K562 (cell line): ENCODE measurements around the gene RPL3. TPM values are rescaled to one million over a fixed set of nuclear protein-coding genes. Genes with fewer than 3 reads are reported as not detected.
A peak's percentile ranks its signal among the peaks of the same experiment; 100 is the strongest.

Experiments used
- BRD9 ChIP-seq: fragments of 450-650 bp; IDR thresholded peaks from 2 replicates; pipeline ENCODE4 v1.6.1; 2018; ENCODE audit warnings: low read depth; ENCODE audit not compliant: partially characterized antibody
- CXXC5 ChIP-seq: fragments of 250-450 bp; sonication (Bioruptor Pico); IDR thresholded peaks from 2 replicates; pipeline ENCODE4 v1.8.0; 2022; ENCODE audit warnings: inconsistent platforms, mild to moderate bottlenecking, moderate library complexity
- FOXJ3 ChIP-seq: sonication (generic); formaldehyde crosslinking; IDR thresholded peaks from 2 replicates; pipeline ENCODE4 v1.4.0; 2020; ENCODE audit warnings: mild to moderate bottlenecking, missing genetic modification reagents
- IFI16 ChIP-seq: fragments of 250-450 bp; sonication (Bioruptor Pico); IDR thresholded peaks from 2 replicates; pipeline ENCODE4 v2.1.2; 2022; ENCODE audit warnings: mild to moderate bottlenecking, inconsistent platforms
- KAT7 ChIP-seq: sonication (generic); formaldehyde crosslinking; IDR thresholded peaks from 2 replicates; pipeline ENCODE4 v1.8.0; 2022; ENCODE audit warnings: missing genetic modification reagents, mild to moderate bottlenecking, borderline replicate concordance
- MCM7 ChIP-seq, 2 experiments: fragments of 450-650 bp; IDR thresholded peaks; 2 replicates each; pipeline ENCODE4 v1.6.1; 2016 to 2018
- POLR2B ChIP-seq: fragments of 450-650 bp; IDR thresholded peaks from 2 replicates; pipeline ENCODE4 v1.6.1; 2018; ENCODE audit warnings: low read depth; ENCODE audit not compliant: partially characterized antibody
- RB1 ChIP-seq: fragments of 450-650 bp; IDR thresholded peaks from 2 replicates; pipeline ENCODE4 v1.6.1; 2017; ENCODE audit warnings: low read depth, mild to moderate bottlenecking
- RBBP5 ChIP-seq: fragments of 200-600 bp; sonication (generic); IDR thresholded peaks from 2 replicates; pipeline ENCODE4 v1.6.1; 2012; ENCODE audit warnings: borderline replicate concordance, mild to moderate bottlenecking, low read length, control low read depth, inconsistent platforms; ENCODE audit not compliant: insufficient read depth, poor library complexity, severe bottlenecking
- RBM15 ChIP-seq: fragments of 200-400 bp; formaldehyde crosslinking; IDR thresholded peaks from 2 replicates; pipeline ENCODE4 v1.6.1; 2018; ENCODE audit warnings: mild to moderate bottlenecking, low read length, moderate library complexity; ENCODE audit not compliant: insufficient read depth
- SOX6 ChIP-seq: fragments of 450-650 bp; IDR thresholded peaks from 2 replicates; pipeline ENCODE4 v1.6.1; 2014; ENCODE audit warnings: mild to moderate bottlenecking
- TFAM ChIP-seq: fragments of 250-450 bp; sonication (Bioruptor Pico); conservative IDR thresholded peaks from 2 replicates; pipeline ENCODE4 v1.5.0; 2021; ENCODE audit warnings: mild to moderate bottlenecking, moderate library complexity
- ZBTB17 ChIP-seq: fragments of 450-650 bp; formaldehyde crosslinking; IDR thresholded peaks from 2 replicates; pipeline ENCODE4 v1.4.0; 2020; ENCODE audit warnings: mild to moderate bottlenecking
- ZFP30 ChIP-seq: fragments of 250-450 bp; sonication (Bioruptor Pico); IDR thresholded peaks from 2 replicates; pipeline ENCODE4 v1.8.0; 2022; ENCODE audit warnings: moderate library complexity, mild to moderate bottlenecking, inconsistent platforms, borderline replicate concordance
- ZFX ChIP-seq: sonication (generic); formaldehyde crosslinking; IDR thresholded peaks from 2 replicates; pipeline ENCODE4 v1.8.0; 2022; ENCODE audit warnings: mild to moderate bottlenecking, missing genetic modification reagents, moderate library complexity
- ZNF695 ChIP-seq: fragments of 450-650 bp; formaldehyde crosslinking; IDR thresholded peaks from 2 replicates; pipeline ENCODE4 v1.4.0; 2020; ENCODE audit warnings: mild to moderate bottlenecking, moderate library complexity
- polyA plus RNA-seq, 8 experiments: library from polyadenylated mRNA; depleted of rRNA in 4 of 8; stranded (reverse) in 5 of 8; unstranded in 3 of 8; fragments of >200 nt; fragmentation: Nextera tagmentation in 2 of 8; fragmentation: Illumina TruSeq in 1 of 8; extraction: Ambion mirVana in 2 of 8; extraction: Trizol in 1 of 8; gene quantifications; 2 replicates each; pipeline versions ENCODE4 v1.2.1 to v1.2.3, GENCODE V29; 2011 to 2014; ENCODE audit warnings: inconsistent platforms in 1 of 8, missing spikeins in 1 of 8
- total RNA-seq, 7 experiments: library from RNA; depleted of rRNA in 6 of 7; stranded (reverse); fragments of >200 nt in 6 of 7; fragmentation: Illumina TruSeq in 2 of 7; extraction: Trizol in 2 of 7; gene quantifications; 2 replicates each; pipeline versions ENCODE4 v1.2.1 to v1.2.3, GENCODE V29; 2011 to 2021; ENCODE audit warnings: low replicate concordance in 1 of 7
- TF ChIP-seq, protein P1 (sequence below): fragments of 250-450 bp; sonication (Bioruptor Pico); IDR thresholded peaks from 2 replicates; pipeline ENCODE4 v1.5.0; 2020; ENCODE audit warnings: mild to moderate bottlenecking, borderline replicate concordance
- TF ChIP-seq, protein P2 (sequence below), 2 experiments: fragments of 450-650 bp; formaldehyde crosslinking in 1 of 2; IDR thresholded peaks; 2 replicates each; pipeline versions ENCODE4 v1.4.0 to v1.6.1; 2014 to 2020; ENCODE audit warnings: mild to moderate bottlenecking in 2 of 2, borderline replicate concordance in 1 of 2, low read depth in 1 of 2

Gene RPL3
- total and polyA plus RNA-seq, 9 of the 15 experiments (the other 6 are each of a cell fraction or from before 2014, with no cell fraction given): 1,624 to 4,066 (median 2,565) TPM

DNA sequence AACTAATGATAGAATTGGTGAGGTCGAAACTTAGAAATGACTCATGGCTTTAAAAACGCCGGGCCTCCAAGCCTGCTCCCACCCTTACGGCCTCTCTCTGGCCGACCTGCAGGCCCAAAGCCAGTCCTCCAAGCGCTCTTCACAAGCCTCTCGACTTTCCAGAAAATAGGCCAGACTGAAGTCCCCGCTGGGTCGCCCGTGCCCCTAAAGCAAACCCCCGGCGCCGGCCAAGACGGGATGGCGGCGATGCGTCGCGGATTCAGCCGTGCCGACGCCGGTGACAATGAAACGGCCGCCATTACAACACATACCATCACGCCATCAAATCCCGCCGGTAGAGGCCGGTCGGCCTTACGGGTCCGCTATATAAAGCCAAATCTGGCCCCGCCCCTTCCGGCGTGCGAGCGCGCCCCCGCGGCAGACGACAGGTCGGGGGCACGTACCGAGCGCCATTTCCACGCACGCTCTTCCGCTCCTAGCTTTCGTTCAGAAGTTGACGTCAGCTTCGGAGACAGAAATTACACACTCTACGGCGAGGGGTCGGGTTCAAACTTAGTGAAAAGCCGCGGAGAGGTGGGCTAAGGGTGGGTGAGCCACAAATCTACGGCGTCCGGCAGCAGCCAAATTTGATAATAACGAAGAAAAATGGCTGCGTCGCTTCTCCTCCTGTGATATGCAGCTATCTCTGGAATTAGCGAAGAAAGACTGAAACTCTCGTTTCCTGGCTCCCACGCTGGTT, at the start of gene RPL3 (continued):
- TF ChIP-seq FOXJ3 (no peak), SOX6 (0 out of 2 replicates have a peak, but pooled peaks have one; percentile 11), KAT7 (CRISPR knock-in tag) (peak; percentile 69; the same call in 1 of the 2 replicates), CXXC5 (CRISPR knock-in tag) (peak; percentile 90), BRD9 (peak; percentile 81), TFAM (CRISPR knock-in tag) (no peak), RBM15 (0 out of 2 replicates have a peak, but pooled peaks have one; percentile 83), IFI16 (no peak), POLR2B (peak; percentile 99), RBBP5 (peak; percentile 93), ZNF695 (CRISPR knock-in tag) (no peak), RB1 (peak; percentile 47; the same call in 1 of the 2 replicates), ZFX (CRISPR knock-in tag) (peak; percentile 99), MCM7 (IDR thresholded peaks at IDR 0.05) (0 out of 4 replicates have a peak, but pooled peaks of 1 of the 2 experiments have one; percentile 35), ZBTB17 (0 out of 2 replicates have a peak, but pooled peaks have one; percentile 17), ZFP30 (CRISPR knock-in tag) (no peak)
- TF ChIP-seq, protein P1, sequence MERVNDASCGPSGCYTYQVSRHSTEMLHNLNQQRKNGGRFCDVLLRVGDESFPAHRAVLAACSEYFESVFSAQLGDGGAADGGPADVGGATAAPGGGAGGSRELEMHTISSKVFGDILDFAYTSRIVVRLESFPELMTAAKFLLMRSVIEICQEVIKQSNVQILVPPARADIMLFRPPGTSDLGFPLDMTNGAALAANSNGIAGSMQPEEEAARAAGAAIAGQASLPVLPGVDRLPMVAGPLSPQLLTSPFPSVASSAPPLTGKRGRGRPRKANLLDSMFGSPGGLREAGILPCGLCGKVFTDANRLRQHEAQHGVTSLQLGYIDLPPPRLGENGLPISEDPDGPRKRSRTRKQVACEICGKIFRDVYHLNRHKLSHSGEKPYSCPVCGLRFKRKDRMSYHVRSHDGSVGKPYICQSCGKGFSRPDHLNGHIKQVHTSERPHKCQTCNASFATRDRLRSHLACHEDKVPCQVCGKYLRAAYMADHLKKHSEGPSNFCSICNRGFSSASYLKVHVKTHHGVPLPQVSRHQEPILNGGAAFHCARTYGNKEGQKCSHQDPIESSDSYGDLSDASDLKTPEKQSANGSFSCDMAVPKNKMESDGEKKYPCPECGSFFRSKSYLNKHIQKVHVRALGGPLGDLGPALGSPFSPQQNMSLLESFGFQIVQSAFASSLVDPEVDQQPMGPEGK (CRISPR knock-in tag): no peak
- TF ChIP-seq, protein P2, sequence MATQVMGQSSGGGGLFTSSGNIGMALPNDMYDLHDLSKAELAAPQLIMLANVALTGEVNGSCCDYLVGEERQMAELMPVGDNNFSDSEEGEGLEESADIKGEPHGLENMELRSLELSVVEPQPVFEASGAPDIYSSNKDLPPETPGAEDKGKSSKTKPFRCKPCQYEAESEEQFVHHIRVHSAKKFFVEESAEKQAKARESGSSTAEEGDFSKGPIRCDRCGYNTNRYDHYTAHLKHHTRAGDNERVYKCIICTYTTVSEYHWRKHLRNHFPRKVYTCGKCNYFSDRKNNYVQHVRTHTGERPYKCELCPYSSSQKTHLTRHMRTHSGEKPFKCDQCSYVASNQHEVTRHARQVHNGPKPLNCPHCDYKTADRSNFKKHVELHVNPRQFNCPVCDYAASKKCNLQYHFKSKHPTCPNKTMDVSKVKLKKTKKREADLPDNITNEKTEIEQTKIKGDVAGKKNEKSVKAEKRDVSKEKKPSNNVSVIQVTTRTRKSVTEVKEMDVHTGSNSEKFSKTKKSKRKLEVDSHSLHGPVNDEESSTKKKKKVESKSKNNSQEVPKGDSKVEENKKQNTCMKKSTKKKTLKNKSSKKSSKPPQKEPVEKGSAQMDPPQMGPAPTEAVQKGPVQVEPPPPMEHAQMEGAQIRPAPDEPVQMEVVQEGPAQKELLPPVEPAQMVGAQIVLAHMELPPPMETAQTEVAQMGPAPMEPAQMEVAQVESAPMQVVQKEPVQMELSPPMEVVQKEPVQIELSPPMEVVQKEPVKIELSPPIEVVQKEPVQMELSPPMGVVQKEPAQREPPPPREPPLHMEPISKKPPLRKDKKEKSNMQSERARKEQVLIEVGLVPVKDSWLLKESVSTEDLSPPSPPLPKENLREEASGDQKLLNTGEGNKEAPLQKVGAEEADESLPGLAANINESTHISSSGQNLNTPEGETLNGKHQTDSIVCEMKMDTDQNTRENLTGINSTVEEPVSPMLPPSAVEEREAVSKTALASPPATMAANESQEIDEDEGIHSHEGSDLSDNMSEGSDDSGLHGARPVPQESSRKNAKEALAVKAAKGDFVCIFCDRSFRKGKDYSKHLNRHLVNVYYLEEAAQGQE (IDR thresholded peaks at IDR 0.05; ENCODE audit: borderline replicate concordance): peak; percentile 67
- TF ChIP-seq, protein P2 (CRISPR knock-in tag; IDR thresholded peaks at IDR 0.05; ENCODE audit: low read depth): no peak
